ENCODE results near the gene SEPTIN1. TPM values are rescaled to one million over a fixed set of nuclear protein-coding genes. Genes with fewer than 3 reads are reported as not detected.
"Not testable (repeated sequence)": the region's sequence is repeated elsewhere in the genome, so short reads cannot be mapped to it uniquely, and the experiment has no call there.

The SEPTIN1 gene
- total and polyA plus RNA-seq, 2 of the 4 experiments (the other 2 are of a cell fraction) = 0.24 TPM; not detected in 1

DNA sequence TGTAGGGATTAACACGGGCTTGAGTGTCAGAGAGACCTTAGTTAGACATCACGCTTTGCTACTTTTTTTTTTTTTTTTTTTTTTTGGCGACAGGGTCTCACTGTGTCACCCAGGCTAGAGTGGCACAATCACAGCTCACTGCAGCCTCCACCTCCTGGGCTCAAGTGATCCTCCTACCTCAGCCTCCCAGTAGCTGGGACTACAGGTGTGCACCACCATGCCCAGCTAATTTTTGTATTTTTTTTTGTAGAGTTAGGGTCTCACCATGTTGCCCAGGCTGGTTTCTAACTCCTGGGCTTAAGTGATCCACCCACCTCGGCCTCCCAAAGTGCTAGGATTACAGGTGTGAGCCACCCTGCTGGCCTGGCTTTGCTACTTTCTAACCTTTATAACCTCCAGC, 14.3 kb upstream of the SEPTIN1 start:
- Histone ChIP-seq H3K36me3 (ENCODE audit: control insufficient read depth, insufficient read depth, low read length) (peaks cover 12% of the 10 kb centered on the region; the same call in 1 of the 2 replicates), H3K79me1 (ENCODE audit: low read depth in 1 of 2, low read length in 2 of 2) (peaks cover 0 to 52% of the 10 kb centered on the region in 2 experiments)
- H3K4me1 ChIP-seq (ENCODE audit: control insufficient read depth, insufficient read depth, low read length); H2AFZ ChIP-seq (replicated peaks; ENCODE audit: low read length, poor library complexity); H3K9ac ChIP-seq (ENCODE audit: low read depth, low read length); DNase-seq; H3K27ac ChIP-seq (ENCODE audit: insufficient read depth, low read length); H4K5ac ChIP-seq (ENCODE audit: low read depth, low read length); in situ Hi-C loops (cut with MboI; ENCODE audit: low sequenced_read_pairs); H3K23ac ChIP-seq (ENCODE audit: low read depth, low read length); H3K14ac ChIP-seq (replicated peaks; ENCODE audit: low read depth, low read length); H2BK120ac ChIP-seq (ENCODE audit: low read depth, low read length); H3K9me3 ChIP-seq (ENCODE audit: control insufficient read depth, insufficient read depth, low read length); H2BK5ac ChIP-seq (ENCODE audit: low read depth, low read length, poor library complexity, severe bottlenecking); H3K4me2 ChIP-seq (ENCODE audit: low read depth, low read length); H4K20me1 ChIP-seq (ENCODE audit: insufficient read depth, low read length); H3K4ac ChIP-seq (ENCODE audit: low read depth, low read length); POLR2A ChIA-PET (ENCODE audit: unreplicated experiment); H4K8ac ChIP-seq (ENCODE audit: low read depth in 2 of 2, low read length in 2 of 2); CTCF ChIA-PET; BruUV-seq (replicated peaks); H3K56ac ChIP-seq (ENCODE audit: extremely low read depth, insufficient read depth, low read length); H3K4me3 ChIP-seq (ENCODE audit: insufficient read depth, low read depth, low read length); H2AK9ac ChIP-seq (replicated peaks; ENCODE audit: low read depth, low read length, poor library complexity); H2BK20ac ChIP-seq (ENCODE audit: low read depth, low read length); H3K18ac ChIP-seq (ENCODE audit: low read depth, low read length); ATAC-seq (ENCODE audit: low read depth); H2AK5ac ChIP-seq (ENCODE audit: low read depth, low read length); H3K9me1 ChIP-seq (ENCODE audit: insufficient read depth, low read length); H2BK15ac ChIP-seq (ENCODE audit: low read depth, low read length); H4K91ac ChIP-seq (ENCODE audit: insufficient read depth, low read depth, low read length); dilution Hi-C loops (cut with HindIII; ENCODE audit: low sequenced_read_pairs, unreplicated experiment); H3K27me3 ChIP-seq (ENCODE audit: control insufficient read depth, insufficient read depth, low read length); intact Hi-C loops (cut with micrococcal nuclease): not testable (repeated sequence)
- no CpG with 5 or more reads among the region's 4 CpGs for WGBS, 2 experiments (ENCODE audit: extremely low coverage in 2 of 2, insufficient read length in 1 of 2)

Measured in IMR-90 (cell line).